Measurements from ENCODE around the gene ERBB4.

The ERBB4 gene

GRCh38 chr2:212124598-212124997 is 414.0 kb downstream of the ERBB4 start:
- TF ChIP-seq, protein P1, sequence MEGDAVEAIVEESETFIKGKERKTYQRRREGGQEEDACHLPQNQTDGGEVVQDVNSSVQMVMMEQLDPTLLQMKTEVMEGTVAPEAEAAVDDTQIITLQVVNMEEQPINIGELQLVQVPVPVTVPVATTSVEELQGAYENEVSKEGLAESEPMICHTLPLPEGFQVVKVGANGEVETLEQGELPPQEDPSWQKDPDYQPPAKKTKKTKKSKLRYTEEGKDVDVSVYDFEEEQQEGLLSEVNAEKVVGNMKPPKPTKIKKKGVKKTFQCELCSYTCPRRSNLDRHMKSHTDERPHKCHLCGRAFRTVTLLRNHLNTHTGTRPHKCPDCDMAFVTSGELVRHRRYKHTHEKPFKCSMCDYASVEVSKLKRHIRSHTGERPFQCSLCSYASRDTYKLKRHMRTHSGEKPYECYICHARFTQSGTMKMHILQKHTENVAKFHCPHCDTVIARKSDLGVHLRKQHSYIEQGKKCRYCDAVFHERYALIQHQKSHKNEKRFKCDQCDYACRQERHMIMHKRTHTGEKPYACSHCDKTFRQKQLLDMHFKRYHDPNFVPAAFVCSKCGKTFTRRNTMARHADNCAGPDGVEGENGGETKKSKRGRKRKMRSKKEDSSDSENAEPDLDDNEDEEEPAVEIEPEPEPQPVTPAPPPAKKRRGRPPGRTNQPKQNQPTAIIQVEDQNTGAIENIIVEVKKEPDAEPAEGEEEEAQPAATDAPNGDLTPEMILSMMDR (IDR thresholded peaks at IDR 0.05): no peak

GRCh38 chr2:212119591-212119990 is 419.0 kb downstream of the ERBB4 start:
- TF ChIP-seq, protein P1 (IDR thresholded peaks at IDR 0.05): no peak

DNA sequence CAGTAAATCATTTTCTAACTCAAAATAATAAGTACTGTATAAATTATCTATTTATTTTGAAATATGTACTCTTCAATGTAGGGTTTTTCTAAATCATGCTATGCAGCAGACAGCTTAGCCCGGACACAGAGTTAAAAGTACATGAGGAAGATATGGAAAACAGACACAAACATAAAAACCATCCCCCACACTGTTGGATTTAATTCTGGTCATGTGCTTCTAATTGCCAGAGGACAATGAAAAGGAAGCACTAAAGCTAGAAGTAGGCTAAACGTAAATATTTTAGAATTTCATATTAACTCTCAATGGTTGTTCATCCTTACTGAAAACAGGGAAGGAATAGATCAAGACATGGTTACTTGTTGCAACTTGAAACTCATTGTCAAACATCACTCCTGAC is 420.7 kb downstream of the ERBB4 start:
- TF ChIP-seq, protein P1 (IDR thresholded peaks at IDR 0.05): no peak

GRCh38 chr2:212114489-212114888 is 424.1 kb downstream of the ERBB4 start:
- TF ChIP-seq, protein P1 (IDR thresholded peaks at IDR 0.05): no peak

DNA sequence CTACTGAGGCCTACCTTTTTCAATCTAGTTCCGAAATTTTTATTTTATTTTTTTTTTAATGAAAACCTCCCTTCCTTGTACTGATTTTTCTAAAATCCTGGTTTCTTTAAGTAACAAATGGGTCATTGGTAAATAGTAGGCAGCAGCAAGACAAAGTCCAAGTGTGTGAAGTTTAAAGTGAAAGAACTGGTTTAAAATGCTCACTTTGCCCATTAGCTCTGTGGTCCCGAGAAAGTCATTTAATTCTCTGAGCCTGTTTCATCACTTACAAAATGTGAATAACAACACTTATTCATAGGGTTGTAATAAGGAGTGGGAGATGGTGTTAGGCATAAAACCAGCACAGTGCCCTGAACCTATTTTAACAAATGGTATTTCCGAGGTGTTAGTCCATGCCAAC is 426.2 kb downstream of the ERBB4 start:
- TF ChIP-seq, protein P1 (IDR thresholded peaks at IDR 0.05): no peak

DNA sequence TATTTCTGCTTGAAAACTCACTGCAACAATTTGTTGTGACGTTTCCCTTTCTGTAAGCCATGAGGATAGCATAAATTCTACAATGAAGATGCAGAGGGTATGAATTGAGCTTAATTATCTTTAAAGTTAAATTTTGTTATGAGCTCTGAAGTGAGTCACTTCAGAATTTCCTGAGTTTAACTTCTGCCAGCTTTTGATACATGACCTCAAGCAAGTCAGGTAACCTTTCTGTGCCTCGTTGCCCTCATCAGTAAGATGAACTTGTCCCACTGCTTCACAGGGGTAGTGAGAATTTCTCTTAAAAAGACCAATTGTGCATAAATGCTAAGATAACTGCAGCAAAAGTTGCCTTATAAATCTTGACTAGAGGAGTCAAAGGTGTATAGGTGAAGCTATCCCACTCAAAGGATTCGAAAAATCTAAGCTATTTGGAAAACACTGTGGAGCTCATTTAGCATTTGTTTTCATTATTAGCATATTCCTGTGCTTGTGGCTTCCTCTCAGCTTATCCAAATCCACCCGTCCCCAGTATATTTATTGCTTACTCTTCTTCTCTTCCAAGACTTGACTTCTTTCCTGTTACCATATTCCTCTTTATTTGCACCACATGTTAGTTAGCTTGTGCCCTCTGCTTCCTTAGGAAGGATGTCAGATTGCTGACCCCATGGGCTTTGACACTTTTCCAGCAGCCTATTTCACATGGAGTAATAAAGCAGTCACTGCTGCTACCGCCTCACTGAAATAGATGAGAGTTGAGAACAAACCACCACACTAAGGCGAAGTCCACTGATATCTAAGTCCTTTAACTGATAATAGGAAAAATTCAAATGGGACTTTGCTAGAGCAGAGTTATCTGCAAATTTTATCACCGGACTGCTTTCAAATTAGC is 428.6 kb downstream of the ERBB4 start:
- TF ChIP-seq, protein P1 (IDR thresholded peaks at IDR 0.05): no peak

- TF ChIP-seq, protein P1 (IDR thresholded peaks at IDR 0.05): no peak
These were observed 429.4 kb downstream of the ERBB4 start for GRCh38 chr2:212109217-212109616.
